Measurements from ENCODE around the gene ZNF718. TPM values are rescaled to one million over a fixed set of nuclear protein-coding genes. Genes with fewer than 3 reads are reported as not detected.
"Not testable (repeated sequence)": the region's sequence is repeated elsewhere in the genome, so short reads cannot be mapped to it uniquely, and the experiment has no call there.

Gene ZNF718
- total RNA-seq, 2 experiments from 2014 or later = 8.8 to 8.9 TPM

GRCh38 chr4:213189-213535 is 88.9 kb downstream of the ZNF718 start:
- peaks cover 47% of the 10 kb centered on the region for H3K9me3 Mint-ChIP-seq
- H3K4me1 Mint-ChIP-seq = peaks cover 13% of the 10 kb centered on the region
- DNase-seq, H3K4me3 Mint-ChIP-seq, POLR2A ChIA-PET, CTCF ChIA-PET, H3K27me3 Mint-ChIP-seq, H3K27ac Mint-ChIP-seq: not testable (repeated sequence)
- H3K36me3 Mint-ChIP-seq (ENCODE audit: low read depth) = peaks cover 16% of the 10 kb centered on the region

Other genes starting within 250 kb of the ZNF718 start
- 1 to 10 TPM; 4.2 to 5.5 TPM for gene ZNF595, start 71.2 kb upstream of the ZNF718 start, total RNA-seq
- not detected for gene ZNF732, start 181.0 kb downstream of the ZNF718 start, total RNA-seq
- gene ZNF141, start 213.3 kb downstream of the ZNF718 start, total RNA-seq = 10 to 100 TPM; 22.1 to 23.8 TPM